Mesenchymal stem cell (in vitro differentiated cells and primary cell): ENCODE measurements around the gene LBH.

ENCODE experiments used
- DNase-seq: peaks from one replicate; pipeline ENCODE4 v3.0.0-alpha.2; 2013
- H2AFZ ChIP-seq: one replicate; pipeline ENCODE4 v1.6.1; 2013; ENCODE audit warnings: low read depth, mild to moderate bottlenecking, control low read depth, inconsistent platforms, low read length, moderate library complexity
- H2AK5ac ChIP-seq: 2 replicates; pipeline ENCODE4 v1.6.1; 2013; ENCODE audit warnings: low read length, moderate library complexity, mild to moderate bottlenecking, inconsistent platforms; ENCODE audit not compliant: severe bottlenecking
- H2BK120ac ChIP-seq: one replicate; pipeline ENCODE4 v1.6.1; 2013; ENCODE audit warnings: low read depth, mild to moderate bottlenecking, inconsistent platforms, low read length, moderate library complexity
- H2BK12ac ChIP-seq, 2 experiments: one replicate each; pipeline ENCODE4 v1.6.1; 2013; ENCODE audit warnings: inconsistent platforms in 2 of 2, low read length in 2 of 2, mild to moderate bottlenecking in 2 of 2, moderate library complexity in 2 of 2, control low read depth in 1 of 2
- H2BK15ac ChIP-seq: one replicate; pipeline ENCODE4 v1.6.1; 2013; ENCODE audit warnings: mild to moderate bottlenecking, low read depth, inconsistent platforms; ENCODE audit not compliant: poor library complexity, severe bottlenecking
- H2BK5ac ChIP-seq: 2 replicates; pipeline ENCODE4 v1.6.1; 2013; ENCODE audit warnings: low read depth, mild to moderate bottlenecking, low read length, control low read depth, inconsistent platforms; ENCODE audit not compliant: poor library complexity, severe bottlenecking
- H3K14ac ChIP-seq, 2 experiments: one replicate each; pipeline ENCODE4 v1.6.1; 2013; ENCODE audit warnings: inconsistent platforms in 2 of 2, low read length in 2 of 2, control low read depth in 1 of 2, mild to moderate bottlenecking in 1 of 2, moderate library complexity in 1 of 2
- H3K18ac ChIP-seq, 2 experiments: one replicate each; pipeline ENCODE4 v1.6.1; 2013; ENCODE audit warnings: inconsistent platforms in 2 of 2, low read length in 2 of 2, control low read depth in 1 of 2, low read depth in 1 of 2, mild to moderate bottlenecking in 1 of 2
- H3K23ac ChIP-seq, 2 experiments: one replicate each; pipeline ENCODE4 v1.6.1; 2013; ENCODE audit warnings: inconsistent platforms in 2 of 2, low read length in 2 of 2, mild to moderate bottlenecking in 2 of 2, moderate library complexity in 2 of 2, control low read depth in 1 of 2
- H3K27ac ChIP-seq: 2 replicates; pipeline ENCODE4 v1.5.1; 2013; ENCODE audit warnings: mild to moderate bottlenecking, moderate library complexity, low read length, control low read depth, inconsistent platforms; ENCODE audit not compliant: poor library complexity, severe bottlenecking
- H3K27me3 ChIP-seq, 2 experiments: 2 replicates each; pipeline versions ENCODE4 v1.6.1 to v1.7.0; 2013; ENCODE audit warnings: low read length in 2 of 2, mild to moderate bottlenecking in 2 of 2, moderate library complexity in 2 of 2, control low read depth in 1 of 2, inconsistent platforms in 1 of 2; ENCODE audit not compliant: control insufficient read depth in 1 of 2, insufficient read depth in 1 of 2
- H3K36me3 ChIP-seq, 2 experiments: 2 replicates each; pipeline versions ENCODE4 v1.6.1 to v1.7.0; 2013; ENCODE audit warnings: low read length in 2 of 2, control low read depth in 1 of 2, inconsistent platforms in 1 of 2, low read depth in 1 of 2, mild to moderate bottlenecking in 1 of 2; ENCODE audit not compliant: insufficient read depth in 2 of 2, control insufficient read depth in 1 of 2
- H3K4ac ChIP-seq, 2 experiments: one replicate each; pipeline ENCODE4 v1.6.1; 2013; ENCODE audit warnings: inconsistent platforms in 2 of 2, low read length in 2 of 2, mild to moderate bottlenecking in 2 of 2, moderate library complexity in 2 of 2, control low read depth in 1 of 2, low read depth in 1 of 2
- H3K4me1 ChIP-seq: 2 replicates; pipeline ENCODE4 v1.6.1; 2013; ENCODE audit warnings: low read depth, low read length, control low read depth; ENCODE audit not compliant: control insufficient read depth, insufficient read depth
- H3K4me2 ChIP-seq: 2 replicates; pipeline ENCODE4 v1.6.1; 2013; ENCODE audit warnings: low read length, mild to moderate bottlenecking, inconsistent platforms; ENCODE audit not compliant: poor library complexity, severe bottlenecking
- H3K4me3 ChIP-seq, 2 experiments: 2 replicates each; pipeline versions ENCODE4 v1.5.1 to v1.7.0; 2013; ENCODE audit warnings: low read length in 2 of 2, mild to moderate bottlenecking in 2 of 2, control low read depth in 1 of 2, low read depth in 1 of 2; ENCODE audit not compliant: insufficient read depth in 1 of 2
- H3K79me1 ChIP-seq: replicated peaks from 2 replicates; pipeline ENCODE4 v1.6.1; 2013; ENCODE audit warnings: mild to moderate bottlenecking, control low read depth, low read length, inconsistent platforms; ENCODE audit not compliant: poor library complexity, severe bottlenecking
- H3K9ac ChIP-seq: 2 replicates; pipeline ENCODE4 v1.7.0; 2013; ENCODE audit warnings: mild to moderate bottlenecking, low read length, moderate library complexity
- H3K9me3 ChIP-seq: 2 replicates; pipeline ENCODE4 v1.7.0; 2013; ENCODE audit warnings: mild to moderate bottlenecking, low read length; ENCODE audit not compliant: control insufficient read depth
- H4K8ac ChIP-seq: one replicate; pipeline ENCODE4 v1.6.1; 2013; ENCODE audit warnings: inconsistent platforms, mild to moderate bottlenecking, low read length, moderate library complexity
- H4K91ac ChIP-seq: one replicate; pipeline ENCODE4 v1.6.1; 2013; ENCODE audit warnings: mild to moderate bottlenecking, low read length, inconsistent platforms
- WGBS: methylation state at CpG from one replicate; pipeline ENCODE4 v1.1.7; 2013; ENCODE audit warnings: mixed read lengths; 5-methylcytosine and 5-hydroxymethylcytosine counted together

The LBH gene

DNA sequence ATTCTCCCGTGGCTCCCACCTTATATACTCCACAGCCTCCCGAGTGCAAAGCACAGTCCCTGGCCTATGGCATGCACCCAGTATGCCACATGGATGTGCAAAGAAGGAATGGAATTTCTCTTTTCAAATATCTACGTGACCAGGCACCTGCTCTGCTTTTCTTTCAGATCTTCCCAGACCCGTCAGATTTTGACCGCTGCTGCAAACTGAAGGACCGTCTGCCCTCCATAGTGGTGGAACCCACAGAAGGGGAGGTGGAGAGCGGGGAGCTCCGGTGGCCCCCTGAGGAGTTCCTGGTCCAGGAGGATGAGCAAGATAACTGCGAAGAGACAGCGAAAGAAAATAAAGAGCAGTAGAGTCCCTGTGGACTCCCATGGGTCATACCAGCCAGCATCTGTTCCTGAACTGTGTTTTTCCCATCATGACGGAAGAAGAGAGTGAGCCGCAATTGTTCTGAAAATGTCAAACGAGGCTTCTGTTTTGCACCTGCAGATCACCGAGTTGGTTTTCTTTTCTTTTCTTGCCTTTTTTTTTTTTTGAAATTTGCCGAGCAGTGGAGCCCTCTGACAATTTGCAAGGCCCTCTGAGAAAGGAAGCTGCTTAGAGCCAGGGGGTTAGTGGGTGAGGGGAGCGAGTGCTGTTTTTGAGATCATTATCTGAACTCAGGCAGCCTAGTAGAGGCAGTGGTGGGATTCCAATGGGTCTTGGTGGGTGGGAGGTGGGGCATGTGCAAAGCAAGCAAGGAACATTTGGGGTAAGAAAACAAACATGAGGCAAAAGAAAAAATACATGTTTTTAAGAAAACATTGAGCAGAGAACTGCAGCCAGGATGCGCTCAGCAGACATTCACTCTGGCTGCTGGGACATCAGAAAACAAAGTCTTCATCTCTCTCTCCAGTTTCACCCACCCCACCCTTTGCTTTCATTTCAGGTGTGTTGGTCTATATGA lies 26.2 kb downstream of the LBH start:
- H2BK120ac ChIP-seq = no peak overlapping the region
- no peak overlapping the region for H2BK15ac ChIP-seq
- peaks cover 10 to 21% of the 10 kb centered on the region in 2 experiments for H3K36me3 ChIP-seq
- no peak overlapping the region for H4K8ac ChIP-seq
- no peak for DNase-seq
- H2BK5ac ChIP-seq = no peak overlapping the region
- peaks cover 5% of the 10 kb centered on the region for H3K9me3 ChIP-seq
- H3K4ac ChIP-seq = no peak overlapping the region
- no peak overlapping the region for H2BK12ac ChIP-seq
- H3K23ac ChIP-seq = no peak overlapping the region
- H3K4me1 ChIP-seq = peaks cover 1% of the 10 kb centered on the region
- no peak overlapping the region for H3K14ac ChIP-seq
- no peak overlapping the region for H2AFZ ChIP-seq
- H3K4me3 ChIP-seq = no peak overlapping the region
- H4K91ac ChIP-seq = no peak overlapping the region
- H3K79me1 ChIP-seq = no peaks in the 10 kb centered on the region
- no peak overlapping the region for H3K18ac ChIP-seq
- 95% methylated on average over 16 of the region's 17 CpGs for WGBS
- no peak overlapping the region for H2AK5ac ChIP-seq
- H3K27me3 ChIP-seq = no peaks in the 10 kb centered on the region
- H3K4me2 ChIP-seq = no peak overlapping the region
- H3K27ac ChIP-seq = no peak overlapping the region
- H3K9ac ChIP-seq = no peak overlapping the region

GRCh38 chr2:30259071-30259470 lies 27.7 kb downstream of the LBH start:
- Histone ChIP-seq H4K8ac (no peak overlapping the region), H3K23ac (no peak overlapping the region), H3K9me3 (peaks cover 5% of the 10 kb centered on the region), H3K14ac (no peak overlapping the region), H3K4me2 (no peak overlapping the region), H3K4me3 (no peak overlapping the region), H3K27me3 (no peaks in the 10 kb centered on the region), H2BK12ac (no peak overlapping the region), H3K36me3 (peaks cover 10 to 21% of the 10 kb centered on the region in 2 experiments), H3K18ac (no peak overlapping the region), H3K9ac (no peak overlapping the region), H2AK5ac (no peak overlapping the region), H3K27ac (no peak overlapping the region), H2BK5ac (no peak overlapping the region), H2AFZ (no peak overlapping the region), H2BK120ac (no peak overlapping the region), H3K4me1 (no peaks in the 10 kb centered on the region), H4K91ac (no peak overlapping the region), H3K79me1 (no peaks in the 10 kb centered on the region), H2BK15ac (no peak overlapping the region), H3K4ac (no peak overlapping the region)
- WGBS = 93% methylated on average over 16 of the region's 16 CpGs
- DNase-seq = no peak

DNA sequence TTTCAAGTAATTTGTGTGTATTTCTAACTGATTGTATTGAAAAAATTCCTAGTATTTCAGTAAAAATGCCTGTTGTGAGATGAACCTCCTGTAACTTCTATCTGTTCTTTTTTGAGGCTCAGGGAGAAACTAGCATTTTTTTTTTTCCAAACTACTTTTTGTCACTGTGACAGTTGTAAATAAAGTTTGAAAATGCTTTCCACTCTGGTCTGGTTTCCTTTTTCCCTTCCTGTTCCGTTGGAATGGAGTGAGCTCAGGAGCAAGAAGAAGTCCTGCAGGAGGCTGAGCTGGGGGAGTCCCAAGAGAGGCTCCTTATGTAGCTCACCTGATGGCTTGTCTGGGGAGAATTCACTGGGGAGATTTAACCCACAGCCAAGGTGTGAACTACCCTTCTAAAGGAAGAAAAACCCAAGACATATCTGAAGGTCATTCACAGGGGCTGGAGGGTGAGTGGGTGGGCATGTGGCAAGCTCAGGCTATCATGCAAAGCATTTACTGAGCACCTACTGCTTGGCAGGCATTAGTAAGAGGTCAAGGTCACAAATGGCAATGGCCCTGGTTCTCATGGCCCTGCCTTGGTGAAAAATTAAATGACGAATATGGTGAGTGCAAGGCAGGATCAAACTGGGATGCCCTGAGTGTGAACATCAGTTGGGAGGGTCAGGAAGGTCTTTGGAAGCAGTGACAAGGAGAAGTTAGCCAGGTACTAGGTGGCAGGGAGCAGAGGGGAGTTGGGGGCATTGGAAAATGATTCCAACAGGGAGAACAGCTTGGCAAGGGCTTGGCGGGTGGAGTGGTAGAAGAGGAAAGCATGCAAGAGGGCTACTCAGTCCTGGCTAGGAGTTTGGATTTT lies 28.7 kb downstream of the LBH start:
- H3K23ac ChIP-seq = no peak overlapping the region
- no peak overlapping the region for H2AFZ ChIP-seq
- H3K4me1 ChIP-seq = no peaks in the 10 kb centered on the region
- no peaks in the 10 kb centered on the region for H3K79me1 ChIP-seq
- H3K36me3 ChIP-seq = peaks cover 10 to 21% of the 10 kb centered on the region in 2 experiments
- no peak overlapping the region for H2BK12ac ChIP-seq
- H3K14ac ChIP-seq = no peak overlapping the region
- H3K9ac ChIP-seq = no peak overlapping the region
- DNase-seq = no peak
- peaks cover 5% of the 10 kb centered on the region for H3K9me3 ChIP-seq
- no peaks in the 10 kb centered on the region for H3K27me3 ChIP-seq
- H4K91ac ChIP-seq = no peak overlapping the region
- H3K18ac ChIP-seq = no peak overlapping the region
- H3K4me3 ChIP-seq = no peak overlapping the region
- H3K4me2 ChIP-seq = no peak overlapping the region
- no peak overlapping the region for H2BK120ac ChIP-seq
- no peak overlapping the region for H4K8ac ChIP-seq
- no peak overlapping the region for H2BK15ac ChIP-seq
- H3K27ac ChIP-seq = no peak overlapping the region
- H2AK5ac ChIP-seq = no peak overlapping the region
- no peak overlapping the region for H3K4ac ChIP-seq
- 75% methylated on average over 3 of the region's 3 CpGs for WGBS
- no peak overlapping the region for H2BK5ac ChIP-seq

DNA sequence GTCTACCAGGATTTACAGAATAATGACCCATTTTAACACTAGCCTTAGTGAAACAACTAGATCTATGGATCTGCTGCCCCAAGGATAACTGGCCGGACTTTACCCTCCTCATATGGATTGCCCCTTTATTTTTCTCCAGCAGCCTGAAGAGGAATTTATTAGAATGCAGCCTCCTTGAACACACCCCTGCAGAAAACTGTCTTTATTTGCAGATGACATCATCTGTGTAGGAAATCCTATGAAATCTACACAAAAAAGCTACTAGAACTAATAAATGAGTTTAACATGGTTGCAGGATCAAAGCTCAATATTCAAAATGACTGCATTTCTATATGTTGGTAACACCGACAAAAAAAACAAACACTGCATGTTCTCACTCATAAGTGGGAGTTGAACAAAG lies 29.6 kb downstream of the LBH start:
- Histone ChIP-seq H4K91ac (no peak overlapping the region), H2AK5ac (no peak overlapping the region), H4K8ac (no peak overlapping the region), H3K9ac (no peak overlapping the region), H3K36me3 (peaks cover 10 to 21% of the 10 kb centered on the region in 2 experiments), H3K4me1 (no peaks in the 10 kb centered on the region), H2BK15ac (no peak overlapping the region), H3K23ac (no peak overlapping the region), H3K14ac (no peak overlapping the region), H3K4ac (no peak overlapping the region), H2AFZ (no peak overlapping the region), H3K4me3 (no peak overlapping the region), H2BK5ac (no peak overlapping the region), H3K18ac (no peak overlapping the region), H3K4me2 (no peak overlapping the region), H2BK120ac (no peak overlapping the region), H2BK12ac (no peak overlapping the region), H3K27ac (no peak overlapping the region), H3K9me3 (peaks cover 5% of the 10 kb centered on the region), H3K79me1 (no peaks in the 10 kb centered on the region), H3K27me3 (no peaks in the 10 kb centered on the region)
- no peak for DNase-seq
- 95% methylated on average over 1 of the region's 2 CpGs for WGBS
